GM21723 (cell line): ENCODE data around the gene ZNF70.

Experiments
- ATAC-seq: cut with Tn5 transposase; IDR thresholded peaks from one replicate; pipeline ENCODE4 v1.9.1; 2021; ENCODE audit warnings: mild to moderate bottlenecking, moderate library complexity; ENCODE audit not compliant: unreplicated experiment

Gene ZNF70

DNA sequence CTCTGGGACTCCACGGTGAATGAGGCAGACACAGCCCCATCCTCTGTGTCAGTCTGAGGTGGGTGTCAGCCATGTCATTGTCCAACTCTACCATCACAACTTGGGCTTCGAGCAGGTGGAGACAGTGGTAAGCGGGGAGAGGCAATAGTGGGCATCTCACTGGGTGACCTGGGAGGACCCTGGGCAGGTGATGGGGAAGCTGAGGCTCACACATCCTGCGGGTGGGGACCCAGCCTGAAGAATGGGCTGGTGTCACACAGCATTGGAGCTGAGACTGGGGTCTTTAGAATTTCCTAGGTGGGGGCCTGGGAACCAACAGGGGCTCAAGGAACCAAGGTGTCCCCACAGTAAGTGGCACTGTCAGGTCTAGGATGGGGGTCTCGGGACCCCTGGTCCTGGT lies 28.8 kb upstream of the ZNF70 start:
- ATAC-seq: no peak

DNA sequence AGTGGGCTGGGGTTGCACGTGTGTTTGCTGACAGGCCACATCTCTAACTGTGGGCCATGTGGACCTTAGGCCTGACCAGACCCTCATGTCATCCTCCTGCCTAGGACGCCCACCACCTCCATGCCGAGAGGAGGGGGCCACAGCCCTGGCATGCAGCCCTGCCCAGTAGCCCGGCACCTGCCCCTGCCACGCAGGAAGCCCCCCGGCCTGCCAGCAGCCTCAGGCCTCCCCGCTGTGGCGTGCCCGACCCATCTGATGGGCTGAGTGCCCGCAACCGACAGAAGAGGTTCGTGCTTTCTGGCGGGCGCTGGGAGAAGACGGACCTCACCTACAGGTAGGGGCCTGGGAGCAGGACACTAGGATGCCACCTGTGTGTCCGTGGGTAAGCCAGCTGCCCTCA lies 28.2 kb upstream of the ZNF70 start:
- ATAC-seq: no peak

DNA sequence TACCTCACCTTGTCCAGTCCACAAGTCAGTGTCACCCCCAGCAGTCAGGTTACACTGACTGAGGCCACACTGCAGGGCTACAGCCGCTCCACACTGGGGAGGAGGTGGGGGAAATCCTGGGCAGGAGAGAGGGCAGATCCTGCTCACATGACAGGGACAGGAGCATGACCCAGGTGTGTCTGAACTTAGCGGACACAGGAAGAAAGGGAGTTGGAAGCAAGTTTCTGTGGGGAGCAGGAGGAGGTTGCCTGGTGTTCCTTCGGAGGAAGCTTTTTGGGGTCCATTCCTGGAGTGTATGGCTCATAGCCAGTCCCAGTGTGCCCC lies 27.6 kb upstream of the ZNF70 start:
- no peak for ATAC-seq

GRCh38 chr22:23777776-23778576 lies 27.1 kb upstream of the ZNF70 start:
- ATAC-seq: no peak

- ATAC-seq: no peak
Measured at GRCh38 chr22:23775779-23776375, 25.0 kb upstream of the ZNF70 start.

DNA sequence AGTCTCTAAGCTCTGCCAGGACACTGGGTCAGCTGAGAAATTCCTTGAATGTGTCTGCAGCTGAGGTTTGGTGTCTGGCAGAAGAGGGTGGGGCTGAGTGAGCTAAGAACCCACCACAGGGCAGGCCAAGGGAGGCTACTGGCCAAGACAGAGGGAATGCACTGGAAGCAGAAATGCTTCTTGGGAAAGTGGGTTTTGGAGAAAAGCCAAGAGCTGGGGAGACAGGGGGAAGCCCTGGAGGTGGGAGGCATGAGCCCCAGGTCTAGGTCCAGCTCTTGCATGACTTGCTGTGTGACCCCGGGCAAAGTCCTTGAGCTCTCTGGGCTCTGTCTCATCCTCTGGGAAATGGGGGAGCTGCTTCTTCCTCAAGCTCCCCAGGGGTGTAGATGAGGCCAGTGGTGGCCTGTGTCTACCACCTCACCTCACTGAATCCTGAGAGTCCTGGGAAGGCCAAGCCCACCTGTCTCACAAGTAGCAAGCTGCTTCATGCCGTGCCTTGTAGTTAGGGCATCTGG lies 24.1 kb upstream of the ZNF70 start:
- ATAC-seq: no peak

DNA sequence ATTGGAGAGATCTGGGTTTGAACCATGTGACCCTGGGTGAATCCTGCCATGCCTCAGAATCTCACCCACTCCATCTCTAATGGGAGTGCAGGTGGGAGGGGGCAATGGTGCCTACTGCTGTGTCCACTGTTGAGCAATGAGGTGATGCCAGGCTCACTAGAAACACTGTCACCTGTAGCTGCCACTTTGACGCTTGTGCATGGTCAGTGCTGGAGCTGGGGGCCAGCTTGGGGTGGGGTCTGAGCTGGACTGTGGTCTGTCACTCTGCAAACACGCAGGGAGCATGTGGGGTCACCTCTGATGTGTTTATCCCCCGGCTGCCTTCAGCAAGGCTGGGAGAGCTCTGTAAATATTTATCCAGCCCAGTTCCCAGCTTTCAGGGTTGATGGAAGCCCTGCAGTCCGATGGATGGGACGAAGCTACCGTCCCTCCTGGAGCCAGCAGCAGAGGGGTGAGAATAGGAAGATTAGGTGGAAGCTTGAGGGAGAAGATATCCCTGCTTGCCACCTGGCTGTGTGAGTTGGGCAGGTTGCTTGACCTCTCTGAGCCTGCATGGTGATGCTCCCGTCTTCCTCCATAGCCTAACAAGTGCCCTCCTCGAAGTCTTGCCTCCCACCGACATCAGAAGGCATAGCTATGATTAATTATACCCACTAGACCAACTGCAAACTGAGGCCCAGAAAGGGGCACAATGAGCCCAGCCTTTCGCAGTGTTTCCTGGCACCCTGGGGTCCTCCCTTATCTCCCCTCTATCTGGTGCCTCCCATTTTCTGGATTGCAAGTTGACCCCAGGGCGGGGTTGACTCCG lies 23.4 kb upstream of the ZNF70 start:
- ATAC-seq: no peak

- ATAC-seq: no peak
Measured at GRCh38 chr22:23773483-23774113, 22.7 kb upstream of the ZNF70 start.

DNA sequence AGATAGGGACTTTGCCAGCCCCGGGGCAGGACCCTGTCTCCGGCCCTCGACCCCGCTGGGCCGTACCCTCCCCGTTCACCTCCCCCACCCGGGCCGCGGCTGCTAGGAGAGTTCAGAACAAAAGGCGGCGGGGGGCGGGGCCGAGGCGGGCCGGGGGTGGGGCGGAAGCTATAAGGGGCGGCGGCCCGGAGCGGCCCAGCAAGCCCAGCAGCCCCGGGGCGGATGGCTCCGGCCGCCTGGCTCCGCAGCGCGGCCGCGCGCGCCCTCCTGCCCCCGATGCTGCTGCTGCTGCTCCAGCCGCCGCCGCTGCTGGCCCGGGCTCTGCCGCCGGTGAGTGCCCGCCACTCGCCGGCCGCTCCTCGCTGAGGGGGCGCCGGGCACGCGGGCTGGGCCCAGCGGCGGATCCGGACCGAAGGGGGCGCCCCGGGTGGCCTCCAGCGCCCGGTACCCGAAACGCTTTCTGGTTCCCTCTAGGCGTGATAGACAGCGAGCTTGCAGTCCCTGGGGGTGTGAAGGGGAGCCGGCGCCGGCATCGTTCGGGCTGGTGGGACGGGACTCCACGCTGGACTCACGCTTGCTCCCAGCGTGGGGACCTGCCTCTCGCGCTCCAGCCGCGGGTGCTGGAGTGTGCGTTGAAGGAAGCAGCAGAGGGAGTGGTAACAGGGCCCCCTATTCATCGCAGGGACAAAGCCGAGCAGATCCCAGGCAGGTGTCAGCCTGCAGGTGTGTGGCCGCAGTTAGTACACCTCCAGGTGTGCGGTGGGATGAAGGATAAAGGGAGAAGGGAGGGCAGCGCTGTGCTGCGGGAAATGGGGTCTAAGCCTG lies 21.9 kb upstream of the ZNF70 start, which contains the start of gene MMP11:
TSS of gene MMP11 (plus strand) at position 201 of the 825 bp plus-strand sequence. CDS start at position 223, 22 bp downstream.
- ATAC-seq: no peak

- ATAC-seq: no peak
Measured at GRCh38 chr22:23772315-23772648, 21.4 kb upstream of the ZNF70 start.

DNA sequence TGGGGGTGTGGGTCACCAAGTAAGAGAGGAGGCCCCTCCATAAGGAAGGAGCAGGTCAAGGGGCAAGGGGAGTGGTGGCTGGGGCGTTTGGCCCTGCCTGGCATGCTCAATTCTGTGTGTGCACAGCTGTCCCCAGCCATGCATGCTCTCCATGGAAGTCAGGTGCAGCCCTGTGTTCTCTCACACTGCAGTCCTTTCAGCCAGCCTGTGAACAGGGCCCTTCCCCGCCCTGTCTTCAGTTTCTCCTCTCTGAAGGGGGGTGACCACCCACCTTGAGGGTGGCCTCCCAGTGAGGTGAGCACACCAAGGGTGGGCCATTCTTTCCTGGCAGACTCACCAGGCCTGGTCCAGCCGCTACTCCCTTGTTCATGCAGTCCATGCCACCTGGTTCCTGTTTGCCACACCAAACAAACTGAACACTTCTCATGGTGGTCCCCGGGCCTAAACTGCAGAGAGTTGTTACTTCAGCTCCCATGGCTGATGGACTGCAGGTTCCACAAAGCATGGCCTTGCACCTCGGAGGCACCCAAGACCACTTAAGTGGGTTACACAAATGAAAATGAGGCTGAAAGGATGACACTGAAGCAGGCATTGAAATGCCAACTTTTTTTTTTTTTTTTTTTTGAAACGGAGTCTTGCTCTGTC lies 18.5 kb upstream of the ZNF70 start:
- ATAC-seq: no peak

DNA sequence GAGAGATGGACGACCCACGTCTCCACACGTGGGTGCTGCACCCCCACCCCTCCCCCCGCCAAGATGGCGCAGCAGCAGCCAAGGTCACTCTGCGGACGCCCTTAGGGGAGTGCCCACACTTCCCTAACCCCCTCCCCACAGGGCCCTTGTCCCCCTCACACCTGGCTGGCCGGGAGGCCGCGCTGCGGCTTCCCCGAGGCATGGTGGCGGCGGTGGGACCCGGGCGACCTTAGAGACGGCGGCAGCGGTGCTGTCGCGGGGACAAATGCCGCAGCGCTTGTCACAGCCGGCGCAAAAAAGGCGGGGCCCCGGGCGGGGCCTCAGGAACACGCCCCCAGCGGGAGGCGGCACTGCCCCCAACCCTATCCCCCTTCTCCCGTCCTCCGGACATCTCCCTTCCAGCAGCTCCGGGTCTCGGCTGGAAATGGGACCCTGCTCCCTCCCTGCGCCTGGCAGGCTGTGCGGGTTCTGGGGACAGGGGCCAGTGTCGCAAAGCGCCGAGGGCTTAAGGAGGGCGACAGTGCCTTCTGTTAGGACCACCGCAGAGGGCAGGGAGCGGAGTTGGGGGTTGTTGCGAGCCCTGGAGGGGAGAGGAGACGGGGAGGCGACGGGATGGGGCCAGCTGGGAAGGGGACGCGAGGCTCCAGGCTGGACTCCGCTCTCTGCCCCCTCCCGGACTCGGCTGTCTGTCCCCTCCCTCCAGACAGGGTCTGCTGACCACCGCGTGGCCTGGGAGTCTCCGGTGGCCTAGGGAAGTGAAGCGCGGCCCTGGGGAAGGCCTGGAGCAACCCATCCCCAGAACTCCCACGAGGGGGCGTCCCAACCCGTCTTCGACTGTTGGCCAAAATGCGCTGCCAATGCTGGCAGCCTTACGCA lies 17.0 kb upstream of the ZNF70 start, which contains the start of gene CHCHD10:
TSS of gene CHCHD10 (minus strand) at position 300 of the 876 bp plus-strand sequence. CDS start at position 202, 98 bp downstream.
- peak; percentile 56 for ATAC-seq

DNA sequence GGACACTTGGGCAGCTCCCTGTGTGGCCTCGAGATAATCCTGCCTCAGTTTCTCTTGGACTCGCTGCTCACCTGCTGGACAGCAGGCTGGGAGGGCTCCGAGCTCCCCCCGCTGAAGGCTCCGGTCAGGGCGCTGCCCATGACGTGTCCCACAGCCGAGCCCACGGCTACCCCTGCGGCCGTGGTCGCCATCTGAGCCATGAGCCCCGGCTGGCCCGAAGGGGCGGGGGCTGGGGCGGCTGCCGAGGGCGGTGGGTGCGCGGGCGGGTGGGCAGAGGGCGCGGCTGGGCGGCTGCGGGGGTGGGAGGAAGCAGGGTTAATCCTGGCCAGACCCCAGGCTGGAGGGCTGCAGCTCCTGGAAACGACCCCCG lies 16.4 kb upstream of the ZNF70 start:
- ATAC-seq: no peak

GRCh38 chr22:23764899-23765881 lies 14.3 kb upstream of the ZNF70 start:
- ATAC-seq: no peak

DNA sequence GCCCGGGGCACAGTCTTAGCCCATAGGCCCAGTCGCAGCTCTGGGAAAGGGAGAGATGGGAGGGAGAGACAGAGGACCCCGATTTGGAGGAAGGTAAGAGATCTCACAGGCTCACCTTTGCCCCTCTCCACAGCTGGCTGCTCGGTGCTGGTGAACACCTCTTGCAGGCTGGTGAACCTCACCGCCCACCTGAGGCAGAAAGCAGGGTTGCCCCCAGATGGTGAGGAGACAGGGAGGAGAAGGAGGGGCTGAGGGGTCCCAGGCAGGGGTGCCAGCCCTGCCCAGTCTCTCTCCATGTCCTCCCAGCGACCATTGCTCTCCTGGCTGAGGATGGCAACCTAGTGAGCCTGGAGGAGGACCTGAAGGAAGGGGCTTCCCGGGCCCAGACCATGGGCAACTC lies 13.0 kb upstream of the ZNF70 start:
- ATAC-seq: no peak

GRCh38 chr22:23763579-23763945 lies 12.7 kb upstream of the ZNF70 start:
- ATAC-seq: no peak

DNA sequence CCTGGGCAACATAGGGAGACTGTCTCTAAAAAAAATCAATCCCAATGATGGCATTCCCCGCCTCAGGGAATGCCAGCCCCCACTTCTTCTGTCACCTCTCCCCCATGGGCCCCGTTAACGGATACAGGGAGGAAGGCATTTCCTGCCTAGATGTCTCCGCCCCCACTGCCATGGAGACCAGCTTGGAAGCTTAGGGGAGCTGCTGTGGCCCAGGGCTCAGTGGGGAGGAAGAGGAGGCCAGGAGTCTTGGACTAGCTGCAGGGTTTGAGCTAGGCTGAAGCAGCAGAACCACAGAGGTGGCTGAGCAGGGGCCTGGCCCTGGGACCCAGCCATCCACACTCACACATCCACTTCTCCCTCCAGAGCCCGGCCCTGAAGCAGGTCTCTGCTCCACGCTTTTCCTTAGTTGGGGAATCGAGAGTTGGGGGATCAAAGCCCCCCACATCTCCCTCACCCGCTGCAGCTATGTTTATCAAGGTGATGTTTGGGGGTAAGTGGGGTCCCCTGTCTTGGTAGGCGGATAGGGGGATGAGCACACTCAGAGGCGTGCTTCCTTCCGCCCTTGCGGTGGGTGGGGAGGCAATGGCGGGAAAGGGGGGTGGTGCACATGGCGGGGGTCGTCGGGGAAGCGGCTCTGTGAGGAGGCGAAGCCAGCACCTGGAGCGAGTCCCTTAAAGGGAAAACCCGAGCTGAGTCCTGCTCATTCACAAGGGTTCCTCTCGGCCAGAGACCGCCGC lies 12.1 kb upstream of the ZNF70 start, which contains the start of gene C22orf15:
TSS of gene C22orf15 (plus strand) at position 149 of the 737 bp plus-strand sequence. CDS start at position 466, 317 bp downstream.
- ATAC-seq: no peak
